ENCODE data around the gene DR1.

The DR1 gene

DNA sequence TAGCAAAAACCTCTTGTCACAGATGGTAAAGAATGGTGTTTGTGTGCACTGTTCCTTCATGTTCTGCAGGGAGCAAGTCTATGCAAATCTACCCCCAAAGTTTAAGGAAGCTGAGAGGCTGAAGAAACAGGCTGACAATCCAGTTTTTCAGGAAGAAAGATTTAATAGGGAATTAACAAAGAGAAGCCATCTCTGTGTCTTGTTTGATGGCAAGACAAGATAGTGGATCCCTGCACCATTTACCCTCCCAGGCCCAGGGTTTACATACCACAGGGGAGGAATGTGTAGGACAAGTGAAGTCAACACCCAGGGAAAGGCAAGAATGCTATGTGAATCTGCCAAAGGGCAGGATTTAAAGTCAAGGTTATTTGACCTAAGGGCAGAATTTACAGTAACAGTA is 54.1 kb downstream of the DR1 start:
- Histone ChIP-seq H3K27me3 (ENCODE audit: insufficient read depth, poor library complexity, severe bottlenecking) (no peaks in the 10 kb centered on the region), H3K27ac (replicated peaks) (no peak overlapping the region), H3K4me3 (replicated peaks; ENCODE audit: insufficient read depth, low read length) (no peak overlapping the region)
- no peak for TF ChIP-seq REST (IDR thresholded peaks at IDR 0.05; ENCODE audit: insufficient replicate concordance, low read depth)
- TF ChIP-seq SPI1 (IDR thresholded peaks at IDR 0.05; ENCODE audit: borderline replicate concordance, low read depth), result no peak
- no peak for TF ChIP-seq POLR2AphosphoS5 (IDR thresholded peaks at IDR 0.05; ENCODE audit: low read depth)
- TF ChIP-seq CTCF (IDR thresholded peaks at IDR 0.05; ENCODE audit: insufficient read depth, low read length), result no peak
- no peak for TF ChIP-seq GABPA (IDR thresholded peaks at IDR 0.05; ENCODE audit: low read depth)
- no peak for DNase-seq (ENCODE audit: low read depth in 1 of 2, low spot score in 1 of 2)

DNA sequence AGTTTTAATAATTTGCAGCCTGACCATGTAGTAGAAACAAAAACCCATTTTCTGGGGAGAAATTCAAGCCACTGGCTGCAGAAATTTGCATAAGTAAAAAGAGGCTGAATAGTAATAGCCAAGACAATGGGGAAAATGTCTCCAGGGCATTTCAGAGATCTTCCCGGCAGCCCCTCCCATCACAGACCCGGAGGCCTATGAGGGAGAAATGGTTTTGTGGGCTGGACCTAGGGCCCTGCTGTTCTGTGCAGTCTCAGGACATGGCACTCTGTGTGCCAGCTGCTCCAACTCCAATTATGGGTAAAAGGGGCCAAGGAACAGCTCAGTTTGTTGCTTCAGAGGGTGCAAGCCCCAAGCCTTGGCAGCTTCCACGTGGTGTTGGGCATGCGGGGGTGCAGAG is 62.5 kb downstream of the DR1 start:
- Histone ChIP-seq H3K27ac (replicated peaks) (no peak overlapping the region), H3K4me3 (replicated peaks; ENCODE audit: insufficient read depth, low read length) (no peak overlapping the region), H3K27me3 (ENCODE audit: insufficient read depth, poor library complexity, severe bottlenecking) (no peaks in the 10 kb centered on the region)
- no peak for DNase-seq (ENCODE audit: low read depth in 1 of 2, low spot score in 1 of 2)
- TF ChIP-seq CTCF (IDR thresholded peaks at IDR 0.05; ENCODE audit: insufficient read depth, low read length) (no peak), GABPA (IDR thresholded peaks at IDR 0.05; ENCODE audit: low read depth) (no peak), SPI1 (IDR thresholded peaks at IDR 0.05; ENCODE audit: borderline replicate concordance, low read depth) (no peak), REST (IDR thresholded peaks at IDR 0.05; ENCODE audit: insufficient replicate concordance, low read depth) (no peak), POLR2AphosphoS5 (IDR thresholded peaks at IDR 0.05; ENCODE audit: low read depth) (no peak)

DNA sequence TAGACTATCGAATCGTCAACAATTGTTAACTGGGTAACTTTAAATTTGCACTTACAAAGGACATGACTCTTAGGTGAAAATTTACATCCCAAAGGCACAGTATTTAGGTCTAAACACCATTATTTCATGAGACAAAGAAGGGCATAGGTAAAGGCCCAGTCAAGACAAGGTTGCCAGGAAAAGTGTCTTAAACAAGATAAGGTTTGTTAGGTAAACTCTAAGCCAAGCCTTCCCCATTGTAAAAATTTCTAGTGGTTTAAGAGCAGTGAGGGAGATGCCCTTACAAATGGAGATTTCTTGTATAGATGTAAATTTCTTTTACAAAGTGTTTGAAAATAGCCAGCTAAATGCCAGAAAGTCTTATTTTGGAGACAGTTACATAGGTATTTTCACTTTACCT is 65.3 kb downstream of the DR1 start:
- H3K27ac ChIP-seq (replicated peaks), result no peak overlapping the region
- TF ChIP-seq POLR2AphosphoS5 (IDR thresholded peaks at IDR 0.05; ENCODE audit: low read depth) (no peak), CTCF (IDR thresholded peaks at IDR 0.05; ENCODE audit: insufficient read depth, low read length) (no peak), REST (IDR thresholded peaks at IDR 0.05; ENCODE audit: insufficient replicate concordance, low read depth) (no peak), GABPA (IDR thresholded peaks at IDR 0.05; ENCODE audit: low read depth) (no peak), SPI1 (IDR thresholded peaks at IDR 0.05; ENCODE audit: borderline replicate concordance, low read depth) (no peak)
- no peak overlapping the region for H3K4me3 ChIP-seq (replicated peaks; ENCODE audit: insufficient read depth, low read length)
- no peak for DNase-seq (ENCODE audit: low read depth in 1 of 2, low spot score in 1 of 2)
- no peaks in the 10 kb centered on the region for H3K27me3 ChIP-seq (ENCODE audit: insufficient read depth, poor library complexity, severe bottlenecking)
